ENCODE measurements around the gene LRRC2. TPM values are rescaled to one million over a fixed set of nuclear protein-coding genes. Genes with fewer than 3 reads are reported as not detected.

The LRRC2 gene
- total and polyA plus RNA-seq, 9 of the 15 experiments (the other 6 are each of a cell fraction or from before 2014, with no cell fraction given), result 0.01 to 0.04 (median 0.03) TPM; not detected in 5

GRCh38 chr3:46614431-46614830, 48.3 kb upstream of the LRRC2 start:
- no peaks in the 10 kb centered on the region for H4K20me1 ChIP-seq (replicated peaks; ENCODE audit: control insufficient read depth, insufficient read depth, low read length)
- POLR2A ChIA-PET, result interaction anchor here (0.6 to 1.6 kb wide), 4 partner anchors 10 to 125 kb away, joined by 3 to 6 read pairs (median 4); no protein-coding TSS in a partner anchor
- no peaks in the 10 kb centered on the region for H3K36me3 ChIP-seq (ENCODE audit: control insufficient read depth, insufficient read depth, low read length)
- H3K27ac ChIP-seq (ENCODE audit: extremely low read depth, low read depth, low read length), result no peak overlapping the region
- no peaks in the 10 kb centered on the region for H3K9me3 ChIP-seq (replicated peaks; ENCODE audit: control insufficient read depth, insufficient read depth, low read depth, low read length)
- FAIRE-seq, result no peak
- H3K9me1 ChIP-seq (ENCODE audit: control insufficient read depth, insufficient read depth, low read length), result no peaks in the 10 kb centered on the region
- 1% methylated on average over 4 of the region's 4 CpGs for WGBS (ENCODE audit: insufficient coverage, low coverage, missing lambda C conversion rate)
- CTCF ChIA-PET (ENCODE audit: low intra/inter-chr PET ratio), result no interaction called here
- intact Hi-C loops (cut with micrococcal nuclease) (no loop called here), in situ Hi-C loops (cut with MboI) (no loop called here)
- no peaks in the 10 kb centered on the region for H3K4me1 ChIP-seq (replicated peaks in 1 of 2; ENCODE audit: control insufficient read depth in 2 of 2, insufficient read depth in 2 of 2, low read length in 2 of 2)
- no peak overlapping the region for H2AFZ ChIP-seq (ENCODE audit: low read depth, low read length)
- TF ChIP-seq THAP12 (CRISPR knock-in tag; IDR thresholded peaks at IDR 0.05), result no peak
- no peak for TF ChIP-seq SMARCB1 (IDR thresholded peaks at IDR 0.05; ENCODE audit: insufficient read length, low read depth)
- TF ChIP-seq SP2 (IDR thresholded peaks at IDR 0.05; ENCODE audit: extremely low read depth, low read depth, low read length, poor library complexity, severe bottlenecking), result no peak
- TF ChIP-seq, protein P1, sequence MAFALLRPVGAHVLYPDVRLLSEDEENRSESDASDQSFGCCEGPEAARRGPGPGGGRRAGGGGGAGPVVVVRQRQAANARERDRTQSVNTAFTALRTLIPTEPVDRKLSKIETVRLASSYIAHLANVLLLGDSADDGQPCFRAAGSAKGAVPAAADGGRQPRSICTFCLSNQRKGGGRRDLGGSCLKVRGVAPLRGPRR (CRISPR knock-in tag; IDR thresholded peaks at IDR 0.05), result no peak
- TF ChIP-seq BCOR (IDR thresholded peaks at IDR 0.05), result no peak
- no peak for TF ChIP-seq C11orf30 (IDR thresholded peaks at IDR 0.05; ENCODE audit: low read depth)
- TF ChIP-seq HLTF (IDR thresholded peaks at IDR 0.05), result no peak
- TF ChIP-seq MECOM (CRISPR knock-in tag; IDR thresholded peaks at IDR 0.05), result no peak
- TF ChIP-seq DIDO1 (tag; IDR thresholded peaks at IDR 0.05; ENCODE audit: low read depth), result no peak
- TF ChIP-seq BRD4 (IDR thresholded peaks at IDR 0.05), result no peak
- ATAC-seq, result no peak
- no peak overlapping the region for H3K4me3 ChIP-seq
- no peaks in the 10 kb centered on the region for H3K79me2 ChIP-seq (ENCODE audit: control insufficient read depth, insufficient read depth, low read length)
- no peak overlapping the region for H3K4me2 ChIP-seq (ENCODE audit: insufficient read depth, low read length)
- no peak for DNase-seq (ENCODE audit: extremely low read depth in 1 of 4, low spot score in 3 of 4)
- H3K9ac ChIP-seq (ENCODE audit: insufficient read depth in 1 of 2, low read depth in 2 of 2, low read length in 2 of 2), result no peak overlapping the region
- BruUV-seq (replicated peaks), result no TSS peak
- H3K27me3 ChIP-seq (ENCODE audit: control insufficient read depth in 2 of 2, insufficient read depth in 2 of 2, low read length in 2 of 2), result peaks cover 47 to 64% of the 10 kb centered on the region in 2 experiments
